GM18505 (cell line): ENCODE measurements around the gene PRAMEF27.
"Not testable (repeated sequence)": the region's sequence is repeated elsewhere in the genome, so short reads cannot be mapped to it uniquely, and the experiment has no call there.

Experiments
- ATAC-seq: cut with Tn5 transposase; IDR thresholded peaks from one replicate; pipeline ENCODE4 v1.9.1; 2021; ENCODE audit not compliant: unreplicated experiment

The PRAMEF27 gene

DNA sequence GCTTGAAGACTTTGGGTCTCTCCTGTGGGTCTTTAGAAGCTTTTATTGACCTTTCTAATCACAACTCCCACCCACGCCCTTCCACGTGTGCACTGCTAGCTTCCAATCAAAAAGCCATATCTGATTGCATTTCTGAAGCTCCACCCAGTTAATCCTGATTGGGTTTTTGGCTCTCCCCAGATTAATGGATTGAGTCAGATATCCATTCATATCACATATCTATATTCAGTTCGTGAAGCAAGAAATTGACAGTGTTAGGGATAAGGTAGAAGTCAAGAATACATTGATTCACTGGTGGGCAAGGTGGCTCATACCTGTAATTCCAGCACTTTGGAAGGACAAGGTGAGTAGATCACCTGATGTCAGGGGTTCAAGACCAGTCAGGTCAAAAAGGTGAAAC lies at the start of gene PRAMEF27:
TSS of gene PRAMEF27 (minus strand) at position 101 of the 400 bp plus-strand sequence. CDS start 2,916 bp downstream, outside the sequence.
- ATAC-seq: not testable (repeated sequence)

DNA sequence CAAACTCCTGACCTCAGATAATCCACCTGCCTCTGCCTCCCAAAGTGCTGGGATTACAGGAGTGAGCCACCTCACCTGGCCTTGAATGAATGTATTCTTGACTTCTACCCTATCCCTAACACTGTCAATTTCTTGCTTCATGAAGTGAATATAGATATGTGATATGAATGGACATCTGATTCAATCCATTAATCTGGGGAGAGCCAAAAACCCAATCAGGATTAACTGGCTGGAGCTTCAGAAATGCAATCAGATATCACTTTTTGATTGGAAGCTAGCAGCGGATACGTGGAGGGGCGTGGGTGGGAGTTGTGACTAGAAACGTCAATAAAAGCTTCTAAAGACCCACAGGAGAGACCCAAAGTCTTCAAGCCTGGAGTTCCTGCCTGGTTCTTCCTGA lies 14.1 kb upstream of the PRAMEF27 start, which contains the start of gene PRAMEF25:
TSS of gene PRAMEF25 (plus strand) at position 301 of the 400 bp plus-strand sequence. CDS start 2,920 bp downstream, outside the sequence.
- not testable (repeated sequence) for ATAC-seq

DNA sequence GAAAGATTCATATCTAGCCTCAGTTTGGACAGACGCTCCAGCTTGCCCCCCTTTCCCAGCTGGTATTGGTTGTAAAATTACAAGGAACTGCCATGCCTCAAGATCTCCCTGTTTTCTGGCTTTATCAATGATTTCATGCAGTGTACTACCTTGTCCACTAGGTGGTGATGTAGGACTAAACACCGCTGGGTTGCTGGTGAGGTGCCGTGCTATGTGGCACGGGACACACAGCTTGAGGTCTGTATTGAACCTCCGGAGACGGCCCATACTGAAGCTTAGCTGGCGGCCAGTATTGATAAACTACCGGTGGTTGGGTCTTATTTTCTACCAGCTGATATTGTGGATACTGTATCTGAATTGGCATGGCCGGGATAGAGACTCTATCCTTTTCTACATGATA lies 36.5 kb downstream of the PRAMEF27 start:
- ATAC-seq: not testable (repeated sequence)

DNA sequence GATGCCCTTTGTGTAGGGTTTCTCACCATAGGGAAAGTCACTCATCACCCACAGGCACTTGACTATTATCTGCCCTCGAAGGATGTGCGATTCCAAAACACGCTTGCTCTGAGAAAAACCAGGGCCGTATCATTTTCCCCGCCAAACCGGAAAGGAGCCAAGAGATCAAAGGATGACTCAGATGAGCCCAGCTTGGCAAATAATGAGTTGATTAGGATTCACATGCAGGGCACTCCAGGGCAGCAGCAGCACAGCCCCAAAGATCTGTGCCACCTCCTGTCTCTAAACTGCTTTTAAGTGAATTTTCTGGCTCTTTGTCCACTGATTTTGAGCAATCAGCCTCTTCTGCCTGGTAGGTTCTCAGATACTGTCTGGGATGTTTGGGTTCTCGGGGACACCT lies 44.4 kb downstream of the PRAMEF27 start:
- not testable (repeated sequence) for ATAC-seq

DNA sequence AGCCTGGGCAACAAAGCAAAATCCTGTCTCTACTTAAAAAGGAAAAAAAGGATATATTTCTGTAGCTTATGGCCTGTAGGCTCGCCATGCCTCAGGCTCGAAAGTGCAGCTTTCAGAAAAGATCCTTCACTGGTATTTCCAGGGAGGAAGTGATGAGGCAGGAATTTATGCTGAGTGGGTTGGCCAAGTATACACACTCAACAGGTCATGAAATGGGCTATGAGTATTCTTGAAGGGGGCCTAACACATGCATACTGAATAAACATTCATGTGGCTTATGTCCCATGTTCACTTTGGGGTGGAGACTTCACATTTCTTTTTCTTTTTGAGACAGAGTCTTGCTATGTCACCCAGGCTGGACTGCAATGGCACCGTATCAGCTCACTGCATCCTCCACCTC lies 47.0 kb downstream of the PRAMEF27 start:
- not testable (repeated sequence) for ATAC-seq

DNA sequence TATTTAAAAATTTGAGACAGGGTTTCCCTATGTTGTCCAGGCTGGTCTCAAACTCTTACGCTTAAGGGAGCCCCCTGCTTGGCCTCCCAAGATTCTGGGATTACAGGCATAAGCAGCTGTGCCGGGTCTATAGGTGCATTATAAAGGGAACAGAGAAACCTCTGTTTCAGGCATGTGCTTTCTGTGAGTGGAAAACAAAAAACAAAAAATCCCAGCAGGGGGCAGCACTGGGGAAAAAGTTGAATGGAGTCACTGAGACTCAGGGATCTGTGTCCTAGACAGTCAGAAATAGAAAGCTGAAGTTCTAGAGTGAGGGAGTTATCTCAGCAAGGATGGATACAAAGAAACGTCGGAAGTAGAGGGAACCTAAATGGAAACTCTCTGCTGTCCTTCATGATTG lies 50.6 kb downstream of the PRAMEF27 start:
- ATAC-seq: not testable (repeated sequence)
